Activated CD4-positive, alpha-beta memory T cell treated with anti-CD3 and anti-CD28 coated beads for 36 hours (primary cell): ENCODE results near the gene RGP1. TPM values are rescaled to one million over a fixed set of nuclear protein-coding genes. Genes with fewer than 3 reads are reported as not detected.

Experiments used
- CTCF ChIA-PET: fragments of 350-600 bp; sonication (Branson Sonifier 250); formaldehyde crosslinking; loops from one replicate; lab custom pipeline; 2021; ENCODE audit warnings: antibody characterized with exemption, inconsistent platforms; lab: Charles Lee
- POLR2A ChIA-PET: fragments of 350-600 bp; sonication (Branson Sonifier 250); formaldehyde crosslinking; loops from one replicate; lab custom pipeline; 2021; ENCODE audit warnings: antibody characterized with exemption; lab: Charles Lee
- DNase-seq: peaks from one replicate; pipeline ENCODE4 v3.0.0-alpha.2; 2020
- H3K27ac Mint-ChIP-seq: one replicate; pipeline ENCODE4 v1.8.0; 2021; ENCODE audit warnings: mixed read lengths
- H3K27me3 Mint-ChIP-seq: one replicate; pipeline ENCODE4 v1.8.0; 2021; ENCODE audit warnings: mixed read lengths
- H3K36me3 Mint-ChIP-seq: one replicate; pipeline ENCODE4 v1.8.0; 2021; ENCODE audit warnings: mixed read lengths
- H3K4me1 Mint-ChIP-seq: one replicate; pipeline ENCODE4 v1.8.0; 2021; ENCODE audit warnings: low read depth, mixed read lengths
- H3K4me3 Mint-ChIP-seq: one replicate; pipeline ENCODE4 v1.8.0; 2021; ENCODE audit warnings: mild to moderate bottlenecking, mixed read lengths
- H3K9me3 Mint-ChIP-seq: one replicate; pipeline ENCODE4 v1.8.0; 2021; ENCODE audit warnings: mixed read lengths
- intact Hi-C: fragments of 100-400 bp; cut with micrococcal nuclease; formaldehyde crosslinking; loops from one replicate; pipeline ENCODE4 v1.15.1; 2023
- total RNA-seq, 2 experiments: library from RNA; stranded (reverse); gene quantifications; one replicate each; pipeline ENCODE4 v1.2.3, GENCODE V29; 2021

Gene RGP1
- total RNA-seq, 2 experiments from 2014 or later: 17.4 to 18.0 TPM

GRCh38 chr9:35732185-35732799 is 16.8 kb upstream of the RGP1 start, which contains the start of the genes CREB3 and TLN1:
CREB3 (plus strand) TSS chr9:35732666; CDS start chr9:35732773, 107 bp downstream.
TLN1 (minus strand) TSS chr9:35732195; CDS start chr9:35725694, 6,501 bp downstream.
- Mint-ChIP-seq H3K4me3 (no peak within 1 kb of the TSS), H3K27ac (no peak within 1 kb of the TSS), H3K9me3 (no peaks in the 10 kb centered on the region), H3K36me3 (peaks cover 18% of the 10 kb centered on the region), H3K4me1 (peaks cover 22% of the 10 kb centered on the region), H3K27me3 (no peaks in the 10 kb centered on the region)
- peak; percentile 99 for DNase-seq
- POLR2A ChIA-PET: interaction anchor here (0.8 to 3.7 kb wide), 16 partner anchors 12 to 128 kb away, joined by 3 to 20 read pairs (median 5); partner anchors contain the start of genes CCDC107, GBA2, HINT2 and RGP1
- CTCF ChIA-PET: interaction anchor here (0.6 to 9.6 kb wide), 13 partner anchors 15 to 1772 kb away, joined by 3 to 101 read pairs (median 8); partner anchors contain the start of genes ARHGEF39, CCDC107, GBA2 and RGP1
- intact Hi-C loops: loop anchor here (1.0 to 10.0 kb wide), 11 partner anchors 16 to 743 kb away; partner anchors contain the start of genes CLTA, DNAJB5, FAM221B and FANCG

- Mint-ChIP-seq H3K27me3 (no peaks in the 10 kb centered on the region), H3K36me3 (peaks cover 24% of the 10 kb centered on the region), H3K4me3 (no peak overlapping the region), H3K4me1 (peaks cover 22% of the 10 kb centered on the region), H3K27ac (no peak overlapping the region), H3K9me3 (no peaks in the 10 kb centered on the region)
- intact Hi-C loops: loop anchor here (1.0 to 10.0 kb wide), 11 partner anchors 15 to 744 kb away; partner anchors contain the start of genes CLTA, DNAJB5, FAM221B and FANCG
- POLR2A ChIA-PET: interaction anchor here (0.8 to 3.7 kb wide), 13 partner anchors 11 to 129 kb away, joined by 3 to 20 read pairs (median 5); partner anchors contain the start of genes CCDC107, GBA2, HINT2 and RGP1
- CTCF ChIA-PET: interaction anchor here (0.9 to 9.6 kb wide), 10 partner anchors 15 to 149 kb away, joined by 3 to 101 read pairs (median 10); partner anchors contain the start of genes ARHGEF39, CCDC107, GBA2 and RGP1
- peak; percentile 62 for DNase-seq
Observed at GRCh38 chr9:35732800-35733541, 16.1 kb upstream of the RGP1 start.

GRCh38 chr9:35734096-35734495 is 15.0 kb upstream of the RGP1 start:
- no peaks in the 10 kb centered on the region for H3K27me3 Mint-ChIP-seq
- ChIA-PET POLR2A (interaction anchor here (0.9 to 2.5 kb wide), 2 partner anchors 14 to 22 kb away, joined by 3 to 13 read pairs; no protein-coding TSS in a partner anchor), CTCF (interaction anchor here (1.1 to 4.2 kb wide), 6 partner anchors 13 to 148 kb away, joined by 5 to 82 read pairs (median 16); partner anchors contain the start of genes GBA2, MSMP and RGP1)
- H3K4me3 Mint-ChIP-seq: peak overlapping the region; percentile 1
- H3K27ac Mint-ChIP-seq: no peak overlapping the region
- no peaks in the 10 kb centered on the region for H3K9me3 Mint-ChIP-seq
- DNase-seq: no peak
- intact Hi-C loops: loop anchor here (5.0 to 10.0 kb wide), 2 partner anchors 622 to 659 kb away; partner anchors contain the start of genes FANCG and VCP
- peaks cover 22% of the 10 kb centered on the region for H3K4me1 Mint-ChIP-seq
- H3K36me3 Mint-ChIP-seq: peaks cover 31% of the 10 kb centered on the region

GRCh38 chr9:35736201-35736633 is 12.9 kb upstream of the RGP1 start:
- H3K36me3 Mint-ChIP-seq: peaks cover 36% of the 10 kb centered on the region
- POLR2A ChIA-PET: interaction anchor here (1.5 to 1.8 kb wide), 2 partner anchors 13 to 18 kb away, joined by 4 to 11 read pairs; partner anchors contain the start of genes GBA2 and RGP1
- intact Hi-C loops: loop anchor here (1.0 to 10.0 kb wide), 2 partner anchors 12 to 661 kb away; partner anchors contain the start of genes FANCG and VCP

GRCh38 chr9:35737143-35737542 is 11.9 kb upstream of the RGP1 start:
- no peaks in the 10 kb centered on the region for H3K27me3 Mint-ChIP-seq
- no peak overlapping the region for H3K27ac Mint-ChIP-seq
- H3K4me1 Mint-ChIP-seq: peaks cover 23% of the 10 kb centered on the region
- POLR2A ChIA-PET: interaction anchor here (1.0 to 1.3 kb wide), 2 partner anchors 10 kb away, joined by 3 read pairs; no protein-coding TSS in a partner anchor
- H3K4me3 Mint-ChIP-seq: no peak overlapping the region
- peaks cover 38% of the 10 kb centered on the region for H3K36me3 Mint-ChIP-seq
- CTCF ChIA-PET: interaction anchor here (0.7 to 4.2 kb wide), 6 partner anchors 10 to 133 kb away, joined by 3 to 82 read pairs (median 6); partner anchors contain the start of genes GBA2 and RGP1
- intact Hi-C loops: loop anchor here (10.0 kb wide), 1 partner anchor 662 kb away; the partner anchor contains the start of genes FANCG and VCP
- no peak for DNase-seq
- H3K9me3 Mint-ChIP-seq: no peaks in the 10 kb centered on the region

More at GRCh38 chr9:35736201-35736633, 12.9 kb upstream of the RGP1 start:
- peaks cover 19% of the 10 kb centered on the region for H3K4me1 Mint-ChIP-seq
- no peaks in the 10 kb centered on the region for H3K9me3 Mint-ChIP-seq
- CTCF ChIA-PET: interaction anchor here (0.6 to 4.2 kb wide), 24 partner anchors 9 to 247 kb away, joined by 3 to 82 read pairs (median 4); partner anchors contain the start of genes CCDC107, GBA2, MSMP and RGP1
- no peak overlapping the region for H3K27ac Mint-ChIP-seq
- DNase-seq: peak; percentile 72
- no peak overlapping the region for H3K4me3 Mint-ChIP-seq
- H3K27me3 Mint-ChIP-seq: no peaks in the 10 kb centered on the region

- ChIA-PET POLR2A (interaction anchor here (1.3 kb wide), 1 partner anchor 9 kb away, joined by 3 read pairs; no protein-coding TSS in a partner anchor), CTCF (interaction anchor here (1.2 to 2.4 kb wide), 4 partner anchors 11 to 134 kb away, joined by 3 to 11 read pairs (median 7); partner anchors contain the start of genes GBA2 and RGP1)
- Mint-ChIP-seq H3K27me3 (no peaks in the 10 kb centered on the region), H3K36me3 (peaks cover 41% of the 10 kb centered on the region), H3K9me3 (no peaks in the 10 kb centered on the region), H3K4me3 (no peak overlapping the region), H3K27ac (no peak overlapping the region), H3K4me1 (peaks cover 25% of the 10 kb centered on the region)
- intact Hi-C loops: loop anchor here (10.0 kb wide), 1 partner anchor 663 kb away; the partner anchor contains the start of genes FANCG and VCP
- DNase-seq: no peak
Observed at GRCh38 chr9:35738186-35738585, 10.9 kb upstream of the RGP1 start.

GRCh38 chr9:35738924-35739323 is 10.2 kb upstream of the RGP1 start:
- peaks cover 18% of the 10 kb centered on the region for H3K4me1 Mint-ChIP-seq
- H3K27ac Mint-ChIP-seq: no peak overlapping the region
- no peak for DNase-seq
- H3K27me3 Mint-ChIP-seq: no peaks in the 10 kb centered on the region
- H3K4me3 Mint-ChIP-seq: no peak overlapping the region
- CTCF ChIA-PET: interaction anchor here (1.4 to 2.4 kb wide), 3 partner anchors 10 to 17 kb away, joined by 4 to 11 read pairs (median 10); partner anchors contain the start of genes GBA2 and RGP1
- H3K36me3 Mint-ChIP-seq: peaks cover 45% of the 10 kb centered on the region
- no peaks in the 10 kb centered on the region for H3K9me3 Mint-ChIP-seq
- POLR2A ChIA-PET: interaction anchor here (1.2 kb wide), 1 partner anchor 133 kb away, joined by 3 read pairs; no protein-coding TSS in a partner anchor
- intact Hi-C loops: loop anchor here (10.0 kb wide), 1 partner anchor 664 kb away; the partner anchor contains the start of genes FANCG and VCP

GRCh38 chr9:35740243-35740642 is 8.8 kb upstream of the RGP1 start:
- Mint-ChIP-seq H3K36me3 (peaks cover 41% of the 10 kb centered on the region), H3K9me3 (no peaks in the 10 kb centered on the region), H3K4me1 (peaks cover 13% of the 10 kb centered on the region), H3K27ac (no peak overlapping the region), H3K4me3 (no peak overlapping the region), H3K27me3 (no peaks in the 10 kb centered on the region)
- intact Hi-C loops: no loop called here
- ChIA-PET POLR2A (no interaction called here), CTCF (interaction anchor here (2.2 kb wide), 1 partner anchor 9 kb away, joined by 11 read pairs; the partner anchor contains the start of genes GBA2 and RGP1)
- DNase-seq: no peak

- ChIA-PET POLR2A (interaction anchor here (1.2 kb wide), 1 partner anchor 16 kb away, joined by 4 read pairs; no protein-coding TSS in a partner anchor), CTCF (no interaction called here)
- no peak for DNase-seq
- no peaks in the 10 kb centered on the region for H3K9me3 Mint-ChIP-seq
- peaks cover 40% of the 10 kb centered on the region for H3K36me3 Mint-ChIP-seq
- H3K4me3 Mint-ChIP-seq: no peak overlapping the region
- H3K4me1 Mint-ChIP-seq: peaks cover 24% of the 10 kb centered on the region
- H3K27ac Mint-ChIP-seq: no peak overlapping the region
- no peaks in the 10 kb centered on the region for H3K27me3 Mint-ChIP-seq
- intact Hi-C loops: no loop called here
Observed at GRCh38 chr9:35741740-35742139, 7.3 kb upstream of the RGP1 start.

GRCh38 chr9:35743452-35743851 is 5.6 kb upstream of the RGP1 start:
- intact Hi-C loops: no loop called here
- ChIA-PET CTCF (interaction anchor here (0.6 to 1.7 kb wide), 2 partner anchors 9 to 13 kb away, joined by 3 to 9 read pairs; no protein-coding TSS in a partner anchor), POLR2A (interaction anchor here (2.8 kb wide), 1 partner anchor 11 kb away, joined by 5 read pairs; the partner anchor contains the start of gene CREB3)
- Mint-ChIP-seq H3K4me3 (no peak overlapping the region), H3K27me3 (no peaks in the 10 kb centered on the region), H3K9me3 (no peaks in the 10 kb centered on the region), H3K27ac (no peak overlapping the region), H3K36me3 (peaks cover 32% of the 10 kb centered on the region), H3K4me1 (peaks cover 37% of the 10 kb centered on the region)
- DNase-seq: no peak
